HG03159 (cell line): Measurements from ENCODE around the gene GRID1.
"Not testable (repeated sequence)": the region's sequence is repeated elsewhere in the genome, so short reads cannot be mapped to it uniquely, and the experiment has no call there.

ENCODE experiments used
- ATAC-seq: cut with Tn5 transposase; IDR thresholded peaks from one replicate; pipeline ENCODE4 v1.9.1; 2021; ENCODE audit warnings: mild to moderate bottlenecking, moderate library complexity; ENCODE audit not compliant: unreplicated experiment

The GRID1 gene

GRCh38 chr10:85789982-85790789, 576.4 kb downstream of the GRID1 start:
- no peak for ATAC-seq

- no peak for ATAC-seq
Measured at GRCh38 chr10:85789125-85789524, 577.5 kb downstream of the GRID1 start.

GRCh38 chr10:85788570-85788969, 578.0 kb downstream of the GRID1 start:
- ATAC-seq: no peak

GRCh38 chr10:85787881-85788280, 578.7 kb downstream of the GRID1 start:
- no peak for ATAC-seq

DNA sequence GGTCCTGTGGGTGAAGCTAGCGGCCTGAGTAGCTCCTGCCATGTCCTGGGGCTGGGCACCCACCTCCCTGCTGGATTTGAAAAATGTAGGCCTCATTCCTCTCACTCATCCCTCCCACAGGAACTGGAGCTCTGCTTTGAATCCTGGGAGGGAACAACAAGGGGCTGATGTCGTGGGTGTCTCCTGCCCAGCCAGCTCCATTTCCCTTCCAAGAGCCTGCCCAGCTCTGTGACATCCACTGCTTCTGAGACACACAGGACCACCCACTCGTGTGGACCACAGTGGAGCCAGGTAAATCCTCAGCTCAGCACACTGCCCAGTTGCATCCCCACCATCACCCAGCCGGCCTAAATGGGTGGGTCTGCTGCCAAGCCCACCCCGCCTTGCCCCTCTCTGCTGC, 579.2 kb downstream of the GRID1 start:
- no peak for ATAC-seq

DNA sequence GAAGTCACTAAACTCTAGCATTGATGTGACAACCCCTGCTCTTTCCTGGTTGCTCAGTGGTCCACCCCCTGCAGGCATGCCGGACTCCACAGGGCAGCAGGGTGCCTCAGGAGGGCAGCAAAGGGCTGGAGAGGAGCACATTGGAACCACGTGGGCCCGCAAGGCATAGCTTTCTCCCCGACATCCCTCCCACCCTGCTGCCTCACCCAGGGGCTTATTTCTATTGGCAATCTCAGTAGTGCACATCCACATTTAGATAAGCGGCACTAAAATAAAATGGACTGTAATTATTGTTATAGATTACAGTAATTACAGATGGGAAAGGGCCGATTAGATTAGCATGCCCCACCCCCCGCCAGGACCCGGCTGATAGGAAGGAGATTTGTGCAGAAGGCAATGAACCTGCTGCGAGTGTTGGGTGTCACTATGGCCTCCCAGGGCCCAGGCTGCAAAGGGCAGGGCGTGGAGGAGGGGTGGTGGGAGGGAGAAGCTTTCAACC, 580.1 kb downstream of the GRID1 start:
- no peak for ATAC-seq

DNA sequence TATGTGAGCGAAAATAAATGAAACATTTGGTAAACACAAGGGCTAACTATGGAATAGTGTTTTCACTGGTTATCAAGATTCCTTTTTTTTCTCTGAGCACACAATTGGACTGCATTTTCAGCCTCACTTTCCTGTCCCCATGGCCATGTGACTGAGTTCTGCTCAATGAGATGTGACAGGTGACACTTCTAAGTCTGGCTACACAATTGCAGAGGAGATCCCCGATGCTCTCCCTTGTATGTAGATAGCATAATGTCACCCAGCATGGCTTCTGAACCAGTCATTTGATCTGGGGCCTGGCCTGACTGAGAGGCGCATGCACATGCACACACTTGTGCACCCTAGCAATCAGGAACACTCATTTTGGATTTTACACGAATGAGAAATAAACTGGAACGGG, 581.8 kb downstream of the GRID1 start:
- no peak for ATAC-seq

- no peak for ATAC-seq
Measured at GRCh38 chr10:85781404-85781803, 585.2 kb downstream of the GRID1 start.

DNA sequence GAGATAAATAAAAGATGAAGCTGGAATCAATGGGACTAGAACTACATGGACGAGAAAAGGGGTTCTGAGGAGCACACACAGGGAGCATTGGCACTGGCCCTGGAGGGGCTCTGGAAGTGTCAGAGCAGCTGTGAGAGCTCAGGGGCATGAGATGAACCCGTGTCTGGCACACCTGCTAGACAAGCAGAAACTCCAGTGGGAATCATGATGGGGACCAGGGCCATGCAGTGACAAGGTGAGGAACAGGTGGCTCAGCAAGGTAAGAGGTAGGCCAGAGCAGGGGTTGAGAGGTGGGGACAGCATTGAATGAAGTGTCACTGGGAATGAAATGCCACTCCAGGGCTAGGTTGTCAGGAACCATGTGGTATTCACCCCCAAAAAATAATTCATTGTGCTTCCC, 588.5 kb downstream of the GRID1 start:
- ATAC-seq: no peak

GRCh38 chr10:85767891-85768290, 598.7 kb downstream of the GRID1 start:
- no peak for ATAC-seq

GRCh38 chr10:85764108-85764507, 602.5 kb downstream of the GRID1 start:
- ATAC-seq: no peak

GRCh38 chr10:85761906-85762445, 604.6 kb downstream of the GRID1 start:
- no peak for ATAC-seq

DNA sequence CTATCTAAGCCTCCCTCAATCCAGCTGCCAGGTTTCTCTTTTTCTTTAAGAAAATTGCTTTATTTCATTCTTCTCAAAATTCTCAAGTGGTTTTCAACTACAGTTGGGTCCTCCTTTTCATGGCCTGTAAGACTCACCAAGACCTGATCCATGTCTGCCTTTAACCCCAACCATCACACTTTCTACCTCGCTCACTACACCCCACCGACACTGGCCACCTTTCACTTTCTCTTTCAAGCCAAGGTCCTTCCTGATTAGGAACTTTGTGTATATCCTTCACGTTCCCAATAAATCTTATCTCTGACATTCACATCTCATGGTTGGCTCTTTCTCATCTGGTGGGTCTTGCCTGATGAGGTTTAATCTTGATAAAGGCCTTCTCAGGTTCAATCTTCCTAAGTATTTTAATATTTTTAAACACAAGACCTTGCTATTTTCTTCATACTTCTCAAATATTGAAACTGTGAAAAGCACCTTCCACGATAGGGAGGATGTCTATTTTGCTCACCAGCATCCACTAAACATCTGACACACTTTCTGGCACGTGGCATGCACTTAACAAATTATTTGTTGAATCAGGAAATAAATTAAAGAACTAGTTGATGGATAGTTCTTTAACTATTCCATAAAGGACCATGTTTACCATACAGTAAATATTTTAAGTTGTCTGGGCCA, 624.8 kb downstream of the GRID1 start:
- ATAC-seq: peak; percentile 94

DNA sequence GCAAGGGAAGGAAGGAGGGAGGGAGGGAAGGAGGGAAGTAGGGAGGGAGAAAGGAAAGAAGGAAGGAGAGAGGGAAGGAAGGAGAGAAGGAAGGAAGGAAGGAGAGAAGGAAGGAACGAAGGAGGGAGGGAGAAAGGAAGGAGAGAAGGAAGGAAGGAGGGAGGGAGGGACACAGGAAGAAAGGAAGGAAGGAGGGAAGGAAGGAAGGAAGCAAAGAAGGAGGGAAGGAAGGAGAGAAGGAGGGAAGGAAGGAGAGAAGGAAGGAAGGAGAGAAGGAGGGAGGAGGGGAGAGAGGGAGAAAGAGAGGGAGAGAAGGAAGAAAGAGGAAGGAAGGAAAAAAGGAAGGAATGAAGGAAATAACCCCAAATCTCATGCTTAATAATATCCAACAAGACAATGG, 630.6 kb downstream of the GRID1 start:
- ATAC-seq: no peak

DNA sequence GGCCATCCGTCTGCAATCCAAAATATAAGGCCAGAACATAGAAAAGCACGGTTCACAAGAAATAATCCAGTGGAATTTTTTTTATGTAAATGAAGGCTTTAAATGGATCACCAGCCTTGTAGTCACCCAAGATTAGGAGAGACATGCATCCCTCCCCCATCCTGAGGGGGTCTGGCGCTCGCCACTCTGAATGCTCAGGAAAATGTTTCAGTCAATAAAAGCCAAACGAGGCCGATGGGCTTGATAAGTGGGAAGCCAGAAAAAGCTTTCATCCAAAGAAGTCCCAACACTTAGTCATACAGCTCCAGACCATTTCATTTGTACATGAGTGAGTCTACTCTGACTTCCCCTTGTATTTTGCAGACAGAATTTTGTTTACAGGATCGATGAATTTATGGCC, 631.8 kb downstream of the GRID1 start:
- no peak for ATAC-seq

DNA sequence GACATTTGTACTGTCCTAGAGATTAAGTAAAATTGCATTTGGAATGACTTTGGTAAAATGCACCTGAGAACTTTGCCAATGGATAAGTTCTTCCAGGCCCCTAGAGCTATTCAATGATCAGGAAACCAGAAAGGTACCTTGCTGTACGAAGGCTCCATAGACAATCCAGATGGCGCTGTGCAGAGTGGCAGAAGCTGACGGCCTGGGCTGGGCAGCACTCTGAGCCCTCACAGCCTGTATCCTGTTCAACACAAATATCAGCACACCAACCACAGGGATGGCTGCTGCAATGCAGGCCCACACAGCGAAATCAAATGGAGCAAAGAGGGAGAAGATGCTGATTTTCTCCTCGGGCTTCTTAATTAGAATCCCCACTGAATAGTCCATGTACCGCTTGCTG, 642.4 kb downstream of the GRID1 start:
- no peak for ATAC-seq

GRCh38 chr10:85720931-85721590, 645.5 kb downstream of the GRID1 start:
- no peak for ATAC-seq

- no peak for ATAC-seq
Measured at GRCh38 chr10:85719408-85719807, 647.2 kb downstream of the GRID1 start.

DNA sequence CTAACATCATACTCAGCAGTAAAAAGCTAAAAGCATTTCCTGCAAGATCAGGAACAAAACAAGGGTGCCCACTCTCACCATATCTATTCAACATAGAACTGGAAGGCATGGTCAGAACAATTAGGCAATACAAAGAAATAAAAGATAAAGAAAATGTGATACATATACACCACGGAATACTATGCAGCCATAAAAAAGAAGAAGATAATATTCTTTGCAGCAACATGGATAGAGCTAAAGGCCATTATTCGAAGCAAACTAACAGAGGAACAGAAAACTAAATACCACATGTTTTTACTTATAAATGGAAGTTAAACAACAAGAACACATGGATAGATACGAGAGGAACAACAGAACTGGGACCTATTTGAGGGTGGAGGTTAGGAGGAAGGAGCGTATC, 652.7 kb downstream of the GRID1 start:
- no peak for ATAC-seq

GRCh38 chr10:85702768-85703167, 663.8 kb downstream of the GRID1 start:
- no peak for ATAC-seq

DNA sequence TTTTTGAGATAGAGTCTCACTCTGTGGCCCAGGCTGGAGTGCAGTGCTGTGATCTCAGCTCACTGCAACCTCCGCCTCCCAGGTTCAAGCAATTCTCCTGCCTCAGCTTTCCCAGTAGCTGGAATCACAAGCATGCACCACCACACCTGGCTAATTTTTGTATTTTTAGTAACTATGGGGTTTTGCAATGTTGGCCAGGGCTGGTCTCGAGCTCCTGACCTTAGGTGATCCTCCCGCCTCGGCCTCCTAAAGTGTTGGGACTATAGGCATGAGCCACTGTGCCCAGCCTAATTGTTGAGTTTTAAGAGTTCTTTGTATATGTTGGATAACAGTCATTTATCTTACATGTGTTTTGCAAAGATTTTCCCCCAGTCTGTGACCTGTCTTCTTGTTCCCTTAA, 667.5 kb downstream of the GRID1 start:
- not testable (repeated sequence) for ATAC-seq

DNA sequence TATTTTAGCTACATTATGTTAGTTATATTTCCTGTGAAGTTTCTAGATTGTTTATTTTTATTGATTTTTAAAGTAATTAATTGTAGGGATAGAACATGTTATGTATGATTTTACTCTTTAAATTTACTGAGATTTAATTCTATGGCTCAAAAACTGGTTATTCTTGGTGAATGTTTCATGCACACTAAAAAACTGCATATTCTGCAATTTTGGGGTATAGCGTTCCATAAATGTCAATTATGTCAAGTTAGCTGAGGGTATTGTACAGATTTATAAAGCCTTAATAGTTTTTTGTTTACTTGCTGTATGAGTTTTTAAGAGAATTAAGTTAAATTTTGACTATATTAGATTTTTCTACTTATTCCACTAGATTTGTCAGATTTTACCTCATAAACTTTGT, 669.7 kb downstream of the GRID1 start:
- ATAC-seq: no peak
